Neural progenitor cell (in vitro differentiated cells): ENCODE measurements around the gene GALK2.

Experiments
- EZH2 ChIP-seq: fragments of 200-600 bp; sonication (generic); IDR thresholded peaks from 2 replicates; pipeline ENCODE4 v1.6.1; 2017; ENCODE audit warnings: antibody characterized with exemption, mild to moderate bottlenecking, moderate library complexity
- TF ChIP-seq, protein P1 (sequence below): fragments of 200-600 bp; sonication (generic); IDR thresholded peaks from 2 replicates; pipeline ENCODE4 v1.5.1; 2017; ENCODE audit warnings: antibody characterized with exemption, mild to moderate bottlenecking

DNA sequence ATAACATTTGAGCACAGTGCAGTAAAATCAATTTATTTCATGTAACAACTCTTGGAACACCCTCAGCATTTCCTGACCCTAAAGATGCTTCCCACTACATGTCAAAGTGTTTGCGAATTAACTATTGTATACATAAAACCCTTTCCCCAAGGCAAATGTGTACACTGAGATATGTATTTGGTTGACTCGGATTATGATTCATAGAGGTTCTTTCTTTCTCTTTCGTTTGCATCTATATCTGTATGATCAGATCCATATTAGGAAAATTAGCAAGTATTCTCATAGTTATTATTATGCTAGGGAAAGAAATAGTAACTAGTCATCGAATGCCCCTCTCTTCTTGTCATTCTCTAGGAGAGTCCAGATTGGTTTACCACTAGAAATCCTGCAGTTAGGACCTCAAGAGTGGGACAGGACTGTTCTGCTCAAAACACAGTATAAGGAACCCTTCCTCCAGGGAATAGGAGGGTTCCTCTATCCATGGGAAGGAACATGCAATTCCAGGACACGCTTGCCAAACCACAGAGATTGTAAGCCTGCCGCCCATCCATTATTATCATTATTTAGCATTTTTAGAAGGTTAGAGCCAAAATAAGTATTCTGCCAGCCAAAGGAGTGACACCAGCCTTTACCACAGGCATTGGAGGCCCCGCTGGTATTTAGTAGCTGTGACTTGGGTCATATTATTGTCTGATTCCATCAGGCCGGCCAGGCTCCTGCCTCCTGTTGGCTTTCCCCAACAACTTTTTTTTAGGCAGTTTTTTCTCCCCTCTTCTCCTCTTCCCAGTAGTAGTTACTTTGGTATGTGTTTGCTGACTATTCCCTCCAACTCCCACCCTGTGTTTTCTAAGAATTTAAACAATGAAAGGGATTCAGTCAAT is 100.7 kb downstream of the GALK2 start:
- TF ChIP-seq, protein P1, sequence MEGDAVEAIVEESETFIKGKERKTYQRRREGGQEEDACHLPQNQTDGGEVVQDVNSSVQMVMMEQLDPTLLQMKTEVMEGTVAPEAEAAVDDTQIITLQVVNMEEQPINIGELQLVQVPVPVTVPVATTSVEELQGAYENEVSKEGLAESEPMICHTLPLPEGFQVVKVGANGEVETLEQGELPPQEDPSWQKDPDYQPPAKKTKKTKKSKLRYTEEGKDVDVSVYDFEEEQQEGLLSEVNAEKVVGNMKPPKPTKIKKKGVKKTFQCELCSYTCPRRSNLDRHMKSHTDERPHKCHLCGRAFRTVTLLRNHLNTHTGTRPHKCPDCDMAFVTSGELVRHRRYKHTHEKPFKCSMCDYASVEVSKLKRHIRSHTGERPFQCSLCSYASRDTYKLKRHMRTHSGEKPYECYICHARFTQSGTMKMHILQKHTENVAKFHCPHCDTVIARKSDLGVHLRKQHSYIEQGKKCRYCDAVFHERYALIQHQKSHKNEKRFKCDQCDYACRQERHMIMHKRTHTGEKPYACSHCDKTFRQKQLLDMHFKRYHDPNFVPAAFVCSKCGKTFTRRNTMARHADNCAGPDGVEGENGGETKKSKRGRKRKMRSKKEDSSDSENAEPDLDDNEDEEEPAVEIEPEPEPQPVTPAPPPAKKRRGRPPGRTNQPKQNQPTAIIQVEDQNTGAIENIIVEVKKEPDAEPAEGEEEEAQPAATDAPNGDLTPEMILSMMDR = no peak
- TF ChIP-seq EZH2 = no peak
